Liver (tissue), 3 donors: ENCODE measurements around the gene HGF.

Source experiments
- EGR1 ChIP-seq, 2 donors: IDR thresholded peaks; 2 replicates each; pipeline ENCODE4 v1.6.1; 2016 to 2018; ENCODE audit warnings: antibody characterized with exemption in 2 of 2, low read depth in 2 of 2
- MAX ChIP-seq: IDR thresholded peaks from 2 replicates; pipeline ENCODE4 v1.6.1; 2016; ENCODE audit warnings: antibody characterized with exemption
- TF ChIP-seq, protein P1 (sequence below): fragments of 150-350 bp; IDR thresholded peaks from 2 replicates; pipeline ENCODE4 v1.5.1; 2017; ENCODE audit warnings: improper control_type of control experiment, low read depth, low read length; ENCODE audit not compliant: missing input control
- donor health status: healthy.
- donor health status: healthy.

GRCh38 chr7:81736091-81736490 is 33.8 kb downstream of the HGF start:
- TF ChIP-seq EGR1 (IDR thresholded peaks at IDR 0.05; ENCODE audit: low read depth in 2 of 2) (no peak), MAX (no peak)
- TF ChIP-seq, protein P1, sequence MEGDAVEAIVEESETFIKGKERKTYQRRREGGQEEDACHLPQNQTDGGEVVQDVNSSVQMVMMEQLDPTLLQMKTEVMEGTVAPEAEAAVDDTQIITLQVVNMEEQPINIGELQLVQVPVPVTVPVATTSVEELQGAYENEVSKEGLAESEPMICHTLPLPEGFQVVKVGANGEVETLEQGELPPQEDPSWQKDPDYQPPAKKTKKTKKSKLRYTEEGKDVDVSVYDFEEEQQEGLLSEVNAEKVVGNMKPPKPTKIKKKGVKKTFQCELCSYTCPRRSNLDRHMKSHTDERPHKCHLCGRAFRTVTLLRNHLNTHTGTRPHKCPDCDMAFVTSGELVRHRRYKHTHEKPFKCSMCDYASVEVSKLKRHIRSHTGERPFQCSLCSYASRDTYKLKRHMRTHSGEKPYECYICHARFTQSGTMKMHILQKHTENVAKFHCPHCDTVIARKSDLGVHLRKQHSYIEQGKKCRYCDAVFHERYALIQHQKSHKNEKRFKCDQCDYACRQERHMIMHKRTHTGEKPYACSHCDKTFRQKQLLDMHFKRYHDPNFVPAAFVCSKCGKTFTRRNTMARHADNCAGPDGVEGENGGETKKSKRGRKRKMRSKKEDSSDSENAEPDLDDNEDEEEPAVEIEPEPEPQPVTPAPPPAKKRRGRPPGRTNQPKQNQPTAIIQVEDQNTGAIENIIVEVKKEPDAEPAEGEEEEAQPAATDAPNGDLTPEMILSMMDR = no peak
